GM12875 (cell line): ENCODE results near the gene SMCO4.

Experiments
- H3K4me3 ChIP-seq: one replicate; pipeline ENCODE4 v1.5.1; 2011; ENCODE audit warnings: low read depth, low read length, control low read depth
- TF ChIP-seq, protein P1 (sequence below): IDR thresholded peaks from 2 replicates; pipeline ENCODE4 v1.5.1; 2011; ENCODE audit warnings: low read depth, mild to moderate bottlenecking, control low read depth, inconsistent platforms, low read length, moderate library complexity, borderline replicate concordance; ENCODE audit not compliant: insufficient read depth

The SMCO4 gene

DNA sequence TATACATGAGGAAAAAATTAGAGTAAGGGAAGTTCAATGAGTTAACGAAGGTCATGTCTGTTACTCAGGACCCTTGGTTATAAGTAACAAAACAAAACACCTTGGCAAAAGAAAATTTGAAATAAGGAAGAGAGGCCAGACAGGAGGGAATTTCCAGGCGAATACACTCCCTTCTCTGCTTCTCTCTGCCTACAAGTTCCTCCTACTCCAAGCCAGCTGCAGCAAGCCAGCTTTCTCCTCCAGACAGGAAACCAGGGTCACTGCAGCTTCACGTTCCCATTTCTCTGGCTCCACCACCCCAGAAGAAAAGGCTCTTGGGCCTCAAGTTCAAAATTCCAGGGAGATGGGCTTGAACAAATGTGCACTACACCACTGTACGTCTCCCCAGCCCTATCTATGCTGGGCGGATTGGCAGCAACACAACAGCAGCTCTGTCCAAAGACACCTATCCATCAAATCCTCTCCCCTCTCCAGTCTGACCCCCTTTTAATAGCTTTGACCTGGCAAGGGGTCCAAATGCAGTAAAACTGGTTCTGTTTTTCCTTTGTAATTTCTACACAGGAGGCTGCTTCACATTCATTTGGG lies 27.7 kb downstream of the SMCO4 start:
- TF ChIP-seq, protein P1, sequence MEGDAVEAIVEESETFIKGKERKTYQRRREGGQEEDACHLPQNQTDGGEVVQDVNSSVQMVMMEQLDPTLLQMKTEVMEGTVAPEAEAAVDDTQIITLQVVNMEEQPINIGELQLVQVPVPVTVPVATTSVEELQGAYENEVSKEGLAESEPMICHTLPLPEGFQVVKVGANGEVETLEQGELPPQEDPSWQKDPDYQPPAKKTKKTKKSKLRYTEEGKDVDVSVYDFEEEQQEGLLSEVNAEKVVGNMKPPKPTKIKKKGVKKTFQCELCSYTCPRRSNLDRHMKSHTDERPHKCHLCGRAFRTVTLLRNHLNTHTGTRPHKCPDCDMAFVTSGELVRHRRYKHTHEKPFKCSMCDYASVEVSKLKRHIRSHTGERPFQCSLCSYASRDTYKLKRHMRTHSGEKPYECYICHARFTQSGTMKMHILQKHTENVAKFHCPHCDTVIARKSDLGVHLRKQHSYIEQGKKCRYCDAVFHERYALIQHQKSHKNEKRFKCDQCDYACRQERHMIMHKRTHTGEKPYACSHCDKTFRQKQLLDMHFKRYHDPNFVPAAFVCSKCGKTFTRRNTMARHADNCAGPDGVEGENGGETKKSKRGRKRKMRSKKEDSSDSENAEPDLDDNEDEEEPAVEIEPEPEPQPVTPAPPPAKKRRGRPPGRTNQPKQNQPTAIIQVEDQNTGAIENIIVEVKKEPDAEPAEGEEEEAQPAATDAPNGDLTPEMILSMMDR = no peak
- H3K4me3 ChIP-seq = no peak overlapping the region

DNA sequence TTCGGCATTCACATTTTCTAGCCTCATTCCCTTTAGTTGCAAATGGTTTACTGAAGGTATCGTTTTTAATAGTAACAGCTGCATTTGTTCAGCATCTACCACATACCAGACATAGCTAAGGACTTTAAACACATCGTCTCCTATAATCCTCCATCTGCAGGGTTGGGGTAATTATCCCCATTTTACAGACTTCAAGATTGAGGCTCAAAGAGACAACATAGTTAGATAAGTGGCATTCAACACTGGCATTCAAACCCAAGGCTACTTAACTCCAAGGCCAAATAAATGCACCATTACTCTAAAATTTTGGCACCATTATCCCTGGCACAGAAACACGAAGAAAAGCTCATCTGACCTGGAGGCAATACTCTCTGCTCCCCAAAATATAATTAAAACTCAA lies 28.5 kb downstream of the SMCO4 start:
- H3K4me3 ChIP-seq = no peak overlapping the region
- TF ChIP-seq, protein P1 = no peak

DNA sequence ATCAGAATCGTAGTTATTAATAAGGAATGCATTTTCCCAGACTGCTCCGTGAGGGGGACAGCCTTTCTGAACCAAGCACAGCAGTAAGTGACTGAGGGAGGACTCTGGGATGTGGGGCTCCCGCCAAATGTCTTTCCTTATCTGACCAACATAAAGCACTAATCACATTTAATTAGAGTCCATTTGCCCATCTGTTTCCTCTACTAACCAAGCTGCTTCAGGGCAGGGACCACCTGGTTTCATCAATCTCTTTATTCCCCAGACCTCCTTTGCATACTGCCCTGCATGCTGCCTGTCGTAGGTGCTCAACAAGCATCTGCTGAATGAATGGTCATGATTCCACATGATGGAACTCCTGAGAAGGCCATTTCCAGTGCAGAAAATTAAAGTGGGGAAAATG lies 29.4 kb downstream of the SMCO4 start:
- TF ChIP-seq, protein P1 = no peak
- H3K4me3 ChIP-seq = no peak overlapping the region

DNA sequence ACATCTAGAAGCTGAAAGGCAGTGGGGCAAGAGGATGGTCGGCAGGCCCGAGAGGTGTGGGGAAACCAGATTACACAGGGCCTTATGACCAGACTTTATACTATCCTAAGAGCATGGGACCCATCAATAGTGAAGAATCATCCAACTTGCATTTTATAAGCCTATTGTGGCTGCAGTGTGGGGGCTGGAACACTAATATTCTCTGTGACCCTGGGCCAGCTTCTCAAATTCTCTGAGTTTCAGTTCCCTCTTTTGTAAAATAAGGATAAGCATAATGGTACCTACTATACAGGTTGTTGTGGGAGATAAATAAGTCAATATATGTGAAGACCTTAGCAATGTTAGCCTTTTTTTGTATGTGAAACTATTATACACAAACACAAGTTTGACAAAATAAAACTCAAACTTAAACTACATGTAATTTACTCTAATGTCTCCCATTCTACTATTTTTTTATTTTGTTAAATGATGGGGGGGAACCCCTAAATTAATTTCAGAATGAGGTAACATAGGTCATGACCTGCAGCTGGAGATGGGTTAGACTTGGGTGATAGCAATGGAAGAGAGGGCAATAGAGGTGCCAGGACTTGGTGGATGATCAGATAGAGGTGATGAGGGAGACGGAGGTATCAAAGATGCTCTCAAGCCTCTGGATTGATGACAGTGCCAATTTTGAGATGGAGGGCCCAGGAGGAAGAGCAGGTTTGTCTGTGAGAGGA lies 30.1 kb downstream of the SMCO4 start:
- H3K4me3 ChIP-seq = no peak overlapping the region
- TF ChIP-seq, protein P1 = no peak

DNA sequence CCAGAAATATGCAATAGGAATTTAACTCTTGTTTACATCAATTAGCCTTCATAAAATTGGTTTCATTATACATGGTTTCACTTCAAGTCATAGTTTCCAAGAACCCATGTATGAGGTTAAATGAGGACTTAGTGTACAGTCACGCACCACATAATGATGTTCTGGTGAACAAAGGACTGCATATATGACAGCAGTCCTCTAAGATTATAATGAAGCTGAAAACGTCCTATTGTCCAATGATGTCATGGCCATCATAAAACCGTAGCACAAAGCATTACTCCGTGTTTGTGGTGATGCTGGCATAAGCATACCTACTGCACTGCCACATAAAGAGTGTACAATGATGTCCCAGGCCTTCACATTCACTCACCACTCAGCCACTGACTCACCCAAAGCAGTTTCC lies 31.1 kb downstream of the SMCO4 start:
- no peak overlapping the region for H3K4me3 ChIP-seq
- TF ChIP-seq, protein P1 = no peak

DNA sequence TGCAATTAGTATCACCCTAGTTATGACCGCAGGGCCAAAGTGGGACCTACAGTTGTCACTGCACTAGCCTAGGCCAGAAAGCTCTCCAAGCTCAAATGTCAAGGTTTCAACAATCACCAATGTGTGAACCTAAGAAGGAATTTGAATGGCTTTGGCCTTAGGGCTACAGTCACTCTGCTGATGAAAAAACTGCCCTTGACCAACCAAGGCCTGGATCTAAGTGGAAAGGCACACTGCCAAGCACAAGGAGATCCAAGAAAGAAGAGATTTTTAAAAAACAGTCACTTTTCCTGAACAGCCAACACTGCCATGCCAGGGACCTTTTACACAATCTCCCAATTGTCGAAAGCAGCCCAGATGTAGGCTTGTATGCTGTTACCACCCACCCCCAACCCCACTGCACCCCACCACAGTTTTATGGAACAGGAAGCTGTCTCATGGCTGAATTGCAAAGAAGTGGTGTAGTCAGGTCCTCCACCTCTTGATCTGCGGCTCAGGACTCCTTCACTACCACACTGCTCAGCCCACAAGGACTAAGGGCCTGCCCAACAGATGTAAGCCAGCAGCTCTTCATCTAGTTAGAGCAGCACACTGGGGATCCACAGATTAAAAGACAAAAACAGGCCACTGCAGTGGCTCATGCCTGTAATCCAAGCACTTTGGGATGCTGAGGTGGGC lies 32.9 kb downstream of the SMCO4 start:
- H3K4me3 ChIP-seq = no peak overlapping the region
- TF ChIP-seq, protein P1 = no peak
